ENCODE measurements around the gene EGLN1. TPM values are rescaled to one million over a fixed set of nuclear protein-coding genes. Genes with fewer than 3 reads are reported as not detected.

EGLN1 gene
- total RNA-seq, 2 donors from 2014 or later = 15.5 to 25.9 TPM

DNA sequence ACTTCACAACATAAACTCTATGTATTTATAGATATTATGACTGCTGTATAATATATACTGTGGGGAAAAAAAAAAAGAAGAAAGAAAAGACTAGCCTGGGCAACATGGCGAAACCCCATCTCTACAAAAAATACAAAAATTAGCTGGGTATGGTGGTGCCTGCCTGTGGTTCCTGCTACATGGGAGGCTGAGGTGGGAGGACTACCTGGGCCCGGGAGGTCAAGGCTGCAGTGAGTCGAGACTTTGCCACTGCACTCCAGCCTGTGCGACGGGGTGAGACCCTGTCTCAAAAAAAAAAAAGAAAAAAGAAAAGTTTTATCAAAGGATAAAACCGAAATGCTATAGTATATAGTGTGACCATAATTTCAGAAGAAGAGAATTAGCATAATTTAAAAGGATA is 87.1 kb downstream of the EGLN1 start:
- DNase-seq (ENCODE audit: low spot score) (no peak), ATAC-seq (no peak)
- Mint-ChIP-seq H3K4me1 (ENCODE audit: low read depth in 2 of 2) (peaks cover 41 to 50% of the 10 kb centered on the region in 2 donors), H3K4me3 (peak overlapping the region; percentile 66), H3K27me3 (no peaks in the 10 kb centered on the region), H3K9me3 (no peaks in the 10 kb centered on the region), H3K27ac (no peak overlapping the region), H3K36me3 (peaks cover 19% of the 10 kb centered on the region)

DNA sequence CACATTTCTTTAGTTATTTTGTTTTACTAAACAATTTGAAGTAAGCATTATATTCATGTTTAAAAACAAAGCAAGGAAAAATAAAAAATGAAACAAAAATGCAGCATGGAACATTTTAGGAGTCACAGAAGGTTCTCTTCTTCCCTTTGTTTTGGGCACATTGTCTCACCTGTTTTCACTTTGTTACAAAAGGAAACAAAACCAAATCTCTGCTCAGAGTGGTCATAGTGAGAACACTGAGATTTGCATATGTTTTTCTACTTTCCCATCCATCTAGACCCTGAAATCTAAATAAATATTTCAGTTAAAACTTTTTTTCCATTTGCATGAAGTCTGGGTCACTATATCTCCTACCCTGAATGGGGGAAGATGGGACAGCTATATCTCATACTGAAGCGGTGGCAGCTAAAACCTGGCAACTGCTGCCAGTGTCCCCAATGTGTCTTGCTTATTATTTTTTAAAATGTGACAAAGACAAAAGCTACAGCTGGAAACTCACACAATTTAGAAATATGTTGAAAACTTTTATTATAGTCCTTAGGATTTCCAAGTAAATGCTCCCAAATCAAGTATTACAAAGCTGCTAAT is 87.9 kb downstream of the EGLN1 start:
- H3K4me3 Mint-ChIP-seq = peak overlapping the region; percentile 66
- H3K27me3 Mint-ChIP-seq = no peaks in the 10 kb centered on the region
- H3K4me1 Mint-ChIP-seq (ENCODE audit: low read depth in 2 of 2) = peaks cover 36 to 45% of the 10 kb centered on the region in 2 donors
- H3K9me3 Mint-ChIP-seq = no peaks in the 10 kb centered on the region
- ATAC-seq (no peak), DNase-seq (ENCODE audit: low spot score) (no peak)
- peaks cover 19% of the 10 kb centered on the region for H3K36me3 Mint-ChIP-seq
- no peak overlapping the region for H3K27ac Mint-ChIP-seq

DNA sequence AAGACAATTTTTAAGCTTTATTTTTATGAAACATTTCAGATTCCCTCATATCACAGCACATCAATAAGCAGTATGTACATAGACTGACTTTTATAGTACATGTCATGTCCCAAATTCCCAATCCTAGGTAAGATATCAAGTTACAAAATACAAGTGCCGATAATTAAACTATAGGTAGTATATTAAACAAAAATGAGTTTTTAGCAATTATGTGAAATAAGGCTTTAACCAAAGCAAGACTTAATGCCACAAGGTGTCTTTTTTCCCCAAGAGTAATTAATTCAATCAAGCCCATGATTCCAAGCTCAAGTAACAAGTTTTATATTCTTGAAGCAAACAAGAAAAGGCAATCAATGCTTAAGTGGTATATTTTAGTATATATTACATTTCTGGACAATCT is 89.3 kb downstream of the EGLN1 start:
- no peak overlapping the region for H3K27ac Mint-ChIP-seq
- H3K4me1 Mint-ChIP-seq (ENCODE audit: low read depth in 2 of 2) = peaks cover 27 to 31% of the 10 kb centered on the region in 2 donors
- H3K27me3 Mint-ChIP-seq = no peaks in the 10 kb centered on the region
- no peak for ATAC-seq
- H3K9me3 Mint-ChIP-seq = no peaks in the 10 kb centered on the region
- DNase-seq (ENCODE audit: low spot score) = no peak
- peak overlapping the region; percentile 30 for H3K4me3 Mint-ChIP-seq
- H3K36me3 Mint-ChIP-seq = peaks cover 17% of the 10 kb centered on the region

DNA sequence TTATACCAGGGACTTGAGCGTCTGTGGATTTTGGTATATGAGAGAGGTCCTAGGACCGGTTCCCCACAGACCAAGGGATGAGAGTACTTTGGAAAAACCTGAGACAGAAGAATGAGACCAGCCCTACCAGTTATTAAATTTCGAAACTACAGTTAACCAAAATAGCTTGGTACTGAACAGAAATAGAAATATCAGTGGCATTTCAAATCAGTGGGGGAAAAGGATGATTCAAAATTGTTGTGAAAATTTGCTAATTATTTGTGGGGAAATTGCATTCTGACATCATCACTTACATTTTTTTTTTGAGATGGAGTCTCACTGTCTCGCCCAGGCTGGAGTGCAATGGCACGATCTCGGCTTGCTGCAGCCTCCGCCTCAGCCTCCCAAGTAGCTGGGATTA is 92.6 kb downstream of the EGLN1 start:
- Mint-ChIP-seq H3K4me1 (ENCODE audit: low read depth in 2 of 2) (peaks cover 9 to 10% of the 10 kb centered on the region in 2 donors), H3K9me3 (no peaks in the 10 kb centered on the region), H3K27me3 (no peaks in the 10 kb centered on the region), H3K36me3 (no peaks in the 10 kb centered on the region), H3K4me3 (no peak overlapping the region), H3K27ac (no peak overlapping the region)
- ATAC-seq (no peak), DNase-seq (ENCODE audit: low spot score) (no peak)

DNA sequence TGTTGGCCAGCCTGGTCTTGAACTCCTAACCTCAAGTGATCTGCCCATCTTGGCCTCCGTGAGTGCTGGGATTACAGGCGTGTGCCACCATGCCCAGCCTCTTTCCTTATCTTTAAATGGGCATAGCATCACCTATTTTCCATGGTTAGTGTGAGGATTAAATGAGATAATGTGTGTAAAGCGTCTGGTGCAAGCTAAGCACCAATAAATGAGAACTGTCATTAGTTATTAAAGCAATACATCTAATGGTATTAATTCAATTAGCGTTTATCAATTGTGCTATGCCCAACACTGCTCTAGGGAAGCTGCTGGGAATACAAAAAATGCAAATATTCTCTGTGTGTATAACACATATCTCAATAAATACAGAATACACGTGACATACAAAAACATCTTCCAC is 94.5 kb downstream of the EGLN1 start:
- DNase-seq (ENCODE audit: low spot score) (no peak), ATAC-seq (no peak)
- H3K4me3 Mint-ChIP-seq = no peak overlapping the region
- no peaks in the 10 kb centered on the region for H3K27me3 Mint-ChIP-seq
- no peaks in the 10 kb centered on the region for H3K36me3 Mint-ChIP-seq
- peaks cover 5 to 6% of the 10 kb centered on the region in 2 donors for H3K4me1 Mint-ChIP-seq (ENCODE audit: low read depth in 2 of 2)
- H3K27ac Mint-ChIP-seq = no peak overlapping the region
- H3K9me3 Mint-ChIP-seq = no peaks in the 10 kb centered on the region

DNA sequence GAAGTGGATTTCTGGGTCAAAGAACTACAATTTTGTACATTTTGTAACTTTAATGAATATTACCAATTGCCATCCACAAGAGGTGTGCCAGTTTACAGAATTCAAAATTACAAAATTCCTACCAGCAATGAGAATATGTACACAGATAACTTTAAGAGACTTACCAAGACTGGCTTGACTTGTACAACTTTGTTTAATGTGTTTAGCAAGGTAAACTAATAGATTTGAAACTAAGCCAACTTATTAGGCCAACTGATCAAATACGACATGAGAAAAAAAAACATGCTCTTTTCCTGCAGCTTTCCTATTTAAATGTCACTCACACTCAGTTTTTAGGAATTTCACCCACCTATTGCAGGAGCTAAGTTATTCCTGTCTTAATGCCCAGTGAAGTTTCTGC is 95.8 kb downstream of the EGLN1 start:
- Mint-ChIP-seq H3K4me1 (ENCODE audit: low read depth in 2 of 2) (peaks cover 0 to 2% of the 10 kb centered on the region in 2 donors), H3K9me3 (no peaks in the 10 kb centered on the region), H3K27ac (no peak overlapping the region), H3K4me3 (no peak overlapping the region), H3K27me3 (no peaks in the 10 kb centered on the region), H3K36me3 (no peaks in the 10 kb centered on the region)
- no peak for ATAC-seq
- DNase-seq (ENCODE audit: low spot score) = no peak

DNA sequence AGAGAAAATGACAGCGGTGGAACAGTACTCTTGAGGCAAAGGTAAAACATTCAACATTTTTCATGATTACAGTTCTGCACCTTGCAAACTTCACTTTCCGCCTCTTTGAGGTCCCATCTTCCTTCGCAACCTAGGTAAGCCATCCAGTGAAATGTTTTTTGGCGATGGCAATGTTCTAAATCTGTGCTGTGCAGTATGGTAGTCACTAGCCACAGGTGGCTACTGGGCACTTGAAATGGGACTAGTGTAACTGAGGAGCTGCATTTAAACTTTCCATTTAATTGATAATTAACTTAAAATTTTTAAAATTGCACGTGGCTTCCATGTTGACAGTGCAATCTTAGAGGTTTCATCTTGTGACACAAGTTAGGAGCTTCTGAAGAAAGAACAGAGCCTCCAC is 97.4 kb downstream of the EGLN1 start:
- ATAC-seq (no peak), DNase-seq (ENCODE audit: low spot score) (no peak)
- Mint-ChIP-seq H3K27me3 (no peaks in the 10 kb centered on the region), H3K27ac (peak overlapping the region in 1 of 2 donors; percentile 45), H3K4me3 (no peak overlapping the region), H3K9me3 (no peaks in the 10 kb centered on the region), H3K4me1 (ENCODE audit: low read depth in 2 of 2) (no peaks in the 10 kb centered on the region), H3K36me3 (no peaks in the 10 kb centered on the region)

DNA sequence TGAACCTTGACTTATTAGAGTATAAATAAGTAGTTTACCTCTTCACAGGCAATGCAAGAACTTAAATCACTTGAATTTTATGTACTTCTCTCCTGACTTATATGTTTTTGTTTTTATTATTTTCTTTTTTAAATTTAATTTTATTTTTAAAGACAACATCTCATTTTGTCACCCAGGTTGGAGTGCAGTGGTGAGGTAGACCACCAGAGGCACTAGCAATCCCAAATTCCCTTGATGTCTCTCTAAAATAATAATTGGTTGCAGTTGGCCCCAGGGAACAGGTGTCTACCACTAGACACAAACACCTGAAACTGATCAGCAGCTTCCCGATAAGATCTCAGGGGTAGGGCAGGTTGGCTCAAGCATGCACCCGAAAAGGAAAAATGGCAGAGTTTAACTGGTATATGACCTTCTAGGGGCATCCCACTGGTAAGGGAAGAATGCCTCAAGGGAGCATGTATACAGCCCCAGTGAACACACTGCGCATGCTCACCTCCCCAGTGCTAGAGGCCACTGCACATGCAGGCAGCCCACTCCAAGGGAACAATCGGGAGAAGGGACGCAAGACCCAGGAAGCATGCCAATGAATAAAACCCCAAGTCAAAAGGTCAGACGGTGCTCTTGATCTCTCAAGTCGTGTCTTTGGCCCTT is 99.1 kb downstream of the EGLN1 start:
- H3K9me3 Mint-ChIP-seq = no peaks in the 10 kb centered on the region
- no peak overlapping the region for H3K4me3 Mint-ChIP-seq
- ATAC-seq (no peak), DNase-seq (ENCODE audit: low spot score) (no peak)
- no peaks in the 10 kb centered on the region for H3K4me1 Mint-ChIP-seq (ENCODE audit: low read depth in 2 of 2)
- H3K27ac Mint-ChIP-seq = no peak overlapping the region
- no peaks in the 10 kb centered on the region for H3K36me3 Mint-ChIP-seq
- no peaks in the 10 kb centered on the region for H3K27me3 Mint-ChIP-seq

DNA sequence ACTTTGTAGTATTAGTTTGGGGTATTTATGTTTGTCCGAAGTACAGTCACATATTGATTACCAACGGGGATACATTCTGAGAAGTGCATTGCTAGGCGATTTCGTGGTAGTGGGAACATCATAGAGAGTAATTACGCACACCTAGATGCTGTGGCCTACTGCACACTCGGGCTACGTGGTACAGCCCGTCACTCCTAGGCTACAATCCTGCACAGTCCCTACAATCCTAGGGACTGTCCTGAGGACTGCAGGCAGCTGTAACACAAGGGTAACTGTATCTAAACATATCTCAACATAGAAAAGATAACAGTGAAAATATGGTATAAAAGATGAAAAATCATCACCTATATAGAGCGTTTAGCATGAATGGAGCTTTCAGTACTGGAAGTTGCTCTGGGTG is 103.0 kb downstream of the EGLN1 start:
- H3K27ac Mint-ChIP-seq = no peak overlapping the region
- no peaks in the 10 kb centered on the region for H3K36me3 Mint-ChIP-seq
- no peaks in the 10 kb centered on the region for H3K9me3 Mint-ChIP-seq
- H3K4me3 Mint-ChIP-seq = no peak overlapping the region
- H3K4me1 Mint-ChIP-seq (ENCODE audit: low read depth in 2 of 2) = no peaks in the 10 kb centered on the region
- no peak for DNase-seq (ENCODE audit: low spot score)
- ATAC-seq = no peak
- no peaks in the 10 kb centered on the region for H3K27me3 Mint-ChIP-seq

DNA sequence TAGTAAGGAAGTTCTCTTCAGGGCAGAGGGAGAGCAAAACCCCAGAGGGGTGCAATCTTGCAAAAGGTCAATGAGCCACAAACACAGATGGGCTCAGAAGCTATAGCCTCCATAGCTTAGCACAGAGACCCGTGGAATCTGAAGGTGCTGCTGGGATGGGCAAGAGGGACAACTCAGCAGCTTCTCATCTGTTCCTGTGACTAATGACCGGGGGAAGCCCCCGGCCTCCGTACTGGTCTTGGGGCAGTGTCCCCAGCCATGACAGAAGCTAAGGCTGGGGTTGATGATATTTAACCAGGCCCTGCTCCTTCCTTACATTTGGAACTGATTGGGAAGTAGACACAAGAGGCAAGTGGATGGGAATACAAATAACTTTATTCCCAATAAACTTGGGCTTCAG is 103.5 kb downstream of the EGLN1 start:
- Mint-ChIP-seq H3K36me3 (no peaks in the 10 kb centered on the region), H3K4me1 (ENCODE audit: low read depth in 2 of 2) (no peaks in the 10 kb centered on the region), H3K4me3 (no peak overlapping the region), H3K27ac (no peak overlapping the region), H3K27me3 (no peaks in the 10 kb centered on the region), H3K9me3 (no peaks in the 10 kb centered on the region)
- DNase-seq (ENCODE audit: low spot score) (no peak), ATAC-seq (no peak)

DNA sequence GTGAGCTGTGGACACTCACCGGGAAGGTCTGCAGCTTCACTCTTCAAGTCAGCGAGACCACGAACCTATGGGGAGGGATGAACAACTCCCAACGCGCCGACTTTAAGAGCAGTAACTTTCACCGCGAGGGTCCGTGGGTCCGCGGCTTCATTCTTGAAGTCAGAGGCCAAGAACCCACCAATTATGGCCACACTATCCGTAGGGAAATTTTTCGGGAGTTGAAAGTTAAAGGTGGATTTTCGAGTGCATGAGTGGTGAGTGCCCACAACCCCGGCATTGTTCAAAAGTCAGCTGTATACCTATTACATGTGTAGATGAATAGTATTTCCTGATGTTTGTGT is 104.1 kb downstream of the EGLN1 start:
- no peaks in the 10 kb centered on the region for H3K9me3 Mint-ChIP-seq
- H3K27me3 Mint-ChIP-seq = no peaks in the 10 kb centered on the region
- H3K4me1 Mint-ChIP-seq (ENCODE audit: low read depth in 2 of 2) = no peaks in the 10 kb centered on the region
- no peak overlapping the region for H3K27ac Mint-ChIP-seq
- ATAC-seq (no peak), DNase-seq (ENCODE audit: low spot score) (no peak)
- H3K4me3 Mint-ChIP-seq = no peak overlapping the region
- no peaks in the 10 kb centered on the region for H3K36me3 Mint-ChIP-seq

DNA sequence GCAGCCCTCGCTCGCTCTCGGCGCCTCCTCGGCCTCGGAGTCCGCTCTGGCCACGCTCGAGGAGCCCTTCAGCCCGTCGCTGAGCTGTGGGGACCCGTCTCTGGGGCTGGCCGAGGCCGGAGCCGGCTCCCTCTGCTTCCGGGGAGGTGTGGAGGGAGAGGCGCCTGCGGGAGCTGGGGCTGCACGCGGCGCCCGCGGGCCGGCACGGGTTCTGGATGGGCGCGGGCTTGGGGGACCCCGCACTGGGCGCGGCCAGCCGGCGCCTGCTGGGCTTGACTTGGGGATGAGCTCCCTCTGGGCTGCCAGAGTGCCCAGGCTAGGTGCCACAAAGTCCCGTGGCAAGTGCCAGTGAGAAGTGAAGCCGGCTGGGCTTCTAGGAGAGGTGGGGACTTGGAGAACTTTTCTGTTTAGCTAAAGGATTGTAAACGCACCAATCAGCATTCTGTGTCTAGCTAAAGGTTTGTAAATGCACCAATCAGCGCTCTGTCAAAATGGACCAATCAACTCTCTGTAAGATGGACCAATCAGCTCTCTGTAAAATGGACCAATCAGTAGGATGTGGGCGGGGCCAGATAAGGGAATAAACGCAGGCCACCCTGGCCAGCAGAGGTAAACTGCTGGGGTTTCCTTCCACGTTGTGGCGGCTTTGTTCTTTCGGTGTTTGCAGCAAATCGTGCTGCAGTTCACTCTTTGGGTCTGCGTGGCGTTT is 104.6 kb downstream of the EGLN1 start:
- Mint-ChIP-seq H3K27me3 (peaks cover 0 to under 1% of the 10 kb centered on the region in 2 donors), H3K9me3 (no peaks in the 10 kb centered on the region), H3K4me3 (no peak overlapping the region), H3K36me3 (no peaks in the 10 kb centered on the region), H3K27ac (no peak overlapping the region), H3K4me1 (ENCODE audit: low read depth in 2 of 2) (no peaks in the 10 kb centered on the region)
- no peak for DNase-seq (ENCODE audit: low spot score)
- ATAC-seq = no peak

DNA sequence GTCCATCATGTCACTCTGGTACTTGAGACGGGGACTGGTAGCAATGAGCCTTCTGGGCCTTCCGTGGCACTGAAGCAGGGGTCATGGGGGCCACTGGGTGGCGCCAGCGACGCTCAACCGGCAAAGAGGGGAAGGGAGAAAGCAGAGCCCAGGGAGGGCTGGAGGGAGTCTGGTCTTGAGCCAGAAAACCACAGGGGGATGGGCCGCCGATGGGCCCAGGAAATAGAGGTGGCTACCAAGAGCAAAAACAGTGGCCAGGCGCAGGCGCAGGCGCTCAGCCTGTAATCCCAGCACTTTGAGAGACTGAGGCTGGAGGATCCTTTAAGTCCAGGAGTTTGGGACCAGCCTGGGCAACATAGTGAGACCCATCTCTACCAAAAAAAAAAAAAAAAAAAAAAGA is 106.2 kb downstream of the EGLN1 start:
- Mint-ChIP-seq H3K27ac (no peak overlapping the region), H3K9me3 (no peaks in the 10 kb centered on the region), H3K36me3 (no peaks in the 10 kb centered on the region), H3K4me3 (no peak overlapping the region), H3K27me3 (peaks cover 0 to 7% of the 10 kb centered on the region in 2 donors), H3K4me1 (ENCODE audit: low read depth in 2 of 2) (no peaks in the 10 kb centered on the region)
- DNase-seq (ENCODE audit: low spot score) (no peak), ATAC-seq (peak; percentile 71 to 75)
